Endothelial cell of umbilical vein (primary cell): ENCODE results near the gene GNPDA2. TPM values are rescaled to one million over a fixed set of nuclear protein-coding genes. Genes with fewer than 3 reads are reported as not detected.

Experiments used
- BruUV-seq: library from RNA; stranded (reverse); fragments of 400-500 nt; replicated peaks from 2 replicates; lab custom pipeline; 2021; lab: Mats Ljungman, UMichigan
- CTCF ChIA-PET: fragments of 300-600, 350-600 bp; sonication (Branson Sonifier 250); formaldehyde crosslinking; loops from one replicate; lab custom pipeline; 2021; ENCODE audit warnings: antibody characterized with exemption, inconsistent platforms; lab: Charles Lee
- POLR2A ChIA-PET: fragments of 300-600, 350-600 bp; sonication (Branson Sonifier 250); formaldehyde crosslinking; loops from one replicate; lab custom pipeline; 2021; ENCODE audit warnings: antibody characterized with exemption, inconsistent platforms; lab: Charles Lee
- DNase-seq: peaks from one replicate; pipeline ENCODE4 v3.0.0-alpha.2; 2011; ENCODE audit warnings: low read depth, low spot score
- FAIRE-seq: peaks from 2 replicates; lab custom pipeline; 2011; peaks lifted over from hg19 to GRCh38; lab: Jason Lieb, UNC
- H2AFZ ChIP-seq: 2 replicates; pipeline ENCODE4 v1.6.0; 2012; ENCODE audit warnings: low read depth, low read length, control low read depth, inconsistent platforms
- H3K27ac ChIP-seq: 2 replicates; pipeline ENCODE4 v1.5.1; 2011; ENCODE audit warnings: low read depth, mild to moderate bottlenecking, control low read depth, low read length, moderate library complexity; ENCODE audit not compliant: insufficient read depth
- H3K27me3 ChIP-seq, 2 experiments: 2 replicates each; pipeline versions ENCODE4 v1.6.0 to v1.6.1; 2011; ENCODE audit warnings: low read length in 2 of 2, mixed read lengths in 1 of 2; ENCODE audit not compliant: control insufficient read depth in 2 of 2, insufficient read depth in 2 of 2
- H3K36me3 ChIP-seq, 2 experiments: 2 replicates in 1 of 2; 3 replicates in 1 of 2; pipeline ENCODE4 v1.5.1; 2011; ENCODE audit warnings: low read length in 2 of 2, mild to moderate bottlenecking in 1 of 2, moderate library complexity in 1 of 2; ENCODE audit not compliant: control insufficient read depth in 2 of 2, insufficient read depth in 2 of 2; ENCODE audit errors: extremely low read depth in 1 of 2
- H3K4me1 ChIP-seq: 3 replicates; pipeline ENCODE4 v1.5.1; 2011; ENCODE audit warnings: mild to moderate bottlenecking, low read length; ENCODE audit not compliant: control insufficient read depth, insufficient read depth; ENCODE audit errors: extremely low read depth
- H3K4me2 ChIP-seq: 2 replicates; pipeline ENCODE4 v1.6.1; 2011; ENCODE audit warnings: low read length, control low read depth, mixed read lengths; ENCODE audit not compliant: insufficient read depth
- H3K4me3 ChIP-seq, 3 experiments: fragments of 200-600 bp in 1 of 3; sonication (generic), shearing (Covaris generic) in 1 of 3; replicated peaks in 1 of 3; 2 replicates each; pipeline ENCODE4 v1.5.1; 2011 to 2016; ENCODE audit warnings: control low read depth in 3 of 3, low read length in 3 of 3, mild to moderate bottlenecking in 2 of 3, inconsistent platforms in 1 of 3, low read depth in 1 of 3, moderate library complexity in 1 of 3; ENCODE audit not compliant: insufficient read depth in 1 of 3
- H3K79me2 ChIP-seq: 2 replicates; pipeline ENCODE4 v1.6.0; 2012; ENCODE audit warnings: low read length, inconsistent platforms; ENCODE audit not compliant: control insufficient read depth, insufficient read depth
- H3K9ac ChIP-seq: replicated peaks from 2 replicates; pipeline ENCODE3; 2011; ENCODE audit warnings: low read length, control low read depth; ENCODE audit not compliant: insufficient read depth; ENCODE audit errors: extremely low read depth
- H3K9me1 ChIP-seq: replicated peaks from 3 replicates; pipeline ENCODE4 v1.6.0; 2011; ENCODE audit warnings: mild to moderate bottlenecking, low read length; ENCODE audit not compliant: control insufficient read depth, insufficient read depth; ENCODE audit errors: extremely low read depth
- H3K9me3 ChIP-seq: replicated peaks from 2 replicates; pipeline ENCODE4 v1.5.1; 2012; ENCODE audit warnings: low read length, inconsistent platforms; ENCODE audit not compliant: control insufficient read depth, insufficient read depth
- H4K20me1 ChIP-seq: replicated peaks from 2 replicates; pipeline ENCODE3; 2011; ENCODE audit warnings: mild to moderate bottlenecking, low read length; ENCODE audit not compliant: control insufficient read depth, insufficient read depth; ENCODE audit errors: extremely low read depth
- EZH2 ChIP-seq: IDR thresholded peaks from 2 replicates; pipeline ENCODE4 v1.6.1; 2012; ENCODE audit warnings: borderline replicate concordance, low read depth, mild to moderate bottlenecking, moderate library complexity, low read length, inconsistent platforms; ENCODE audit not compliant: severe bottlenecking
- FOS ChIP-seq: IDR thresholded peaks from 2 replicates; pipeline ENCODE4 v1.6.1; 2011; ENCODE audit warnings: mild to moderate bottlenecking, low read length, moderate library complexity, borderline replicate concordance; ENCODE audit not compliant: insufficient read depth
- GATA2 ChIP-seq: IDR thresholded peaks from 2 replicates; pipeline ENCODE4 v1.7.0; 2011; ENCODE audit warnings: low read depth, mild to moderate bottlenecking, moderate library complexity, mixed read lengths, low read length; ENCODE audit not compliant: insufficient read length, insufficient read depth
- JUN ChIP-seq: IDR thresholded peaks from 2 replicates; pipeline ENCODE4 v1.6.1; 2011; ENCODE audit warnings: borderline replicate concordance, low read depth; ENCODE audit not compliant: insufficient read length, insufficient read depth
- MAX ChIP-seq: IDR thresholded peaks from 2 replicates; pipeline ENCODE4 v1.6.1; 2011; ENCODE audit not compliant: insufficient read depth, insufficient read length
- MYC ChIP-seq: IDR thresholded peaks from one replicate; pipeline ENCODE4 v1.6.1; 2011; ENCODE audit warnings: mild to moderate bottlenecking, low read depth, low read length
- POLR2A ChIP-seq: IDR thresholded peaks from 2 replicates; pipeline ENCODE4 v1.6.1; 2012; ENCODE audit warnings: low read depth, mild to moderate bottlenecking, control low read depth, low read length
- POLR2AphosphoS5 ChIP-seq: IDR thresholded peaks from 2 replicates; pipeline ENCODE4 v1.6.1; 2012; ENCODE audit warnings: low read depth, mild to moderate bottlenecking, control low read depth, low read length, moderate library complexity; ENCODE audit not compliant: insufficient read depth
- dilution Hi-C: fragments of 300-500 bp; cut with MboI; formaldehyde crosslinking; loops from one replicate; pipeline ENCODE4 v1.15.0; 2019; ENCODE audit warnings: low sequenced_read_pairs; ENCODE audit not compliant: extremely low pct_ligation_motif_present
- intact Hi-C: fragments of 100-400 bp; cut with micrococcal nuclease; formaldehyde crosslinking; loops from one replicate; pipeline ENCODE4 v1.10.0; 2022
- polyA plus RNA-seq, 4 experiments: library from polyadenylated mRNA; depleted of rRNA in 3 of 4; stranded (reverse) in 3 of 4; unstranded in 1 of 4; fragments of >200 nt; gene quantifications; 2 replicates each; pipeline versions ENCODE4 v1.2.1 to v1.2.3, GENCODE V29; 2011 to 2012; ENCODE audit warnings: missing spikeins in 1 of 4
- total RNA-seq: library from RNA; stranded (reverse); gene quantifications from 2 replicates; pipeline ENCODE4 v1.2.3, GENCODE V29; 2021
- TF ChIP-seq, protein P1 (sequence below), 2 donors: IDR thresholded peaks; 1 replicate in 1 of 2; 2 replicates in 1 of 2; pipeline ENCODE4 v1.5.1; 2011; ENCODE audit warnings: low read length in 2 of 2, mild to moderate bottlenecking in 2 of 2, moderate library complexity in 2 of 2, control low read depth in 1 of 2, inconsistent platforms in 1 of 2, low read depth in 1 of 2; ENCODE audit not compliant: insufficient read depth in 1 of 2; ENCODE audit errors: extremely low read depth in 1 of 2

Gene GNPDA2
- total and polyA plus RNA-seq, 2 donors (not counting 3 experiments of a cell fraction or from before 2014, with no cell fraction given): 7.6 to 14.7 TPM

- BruUV-seq: no TSS peak
- Histone ChIP-seq H3K27me3 (peaks cover 3 to 6% of the 10 kb centered on the region in 2 experiments), H3K9ac (no peak overlapping the region), H3K9me1 (no peaks in the 10 kb centered on the region), H3K36me3 (no peaks in the 10 kb centered on the region), H3K9me3 (no peaks in the 10 kb centered on the region), H3K4me1 (peaks cover 9% of the 10 kb centered on the region), H3K79me2 (peaks cover 10% of the 10 kb centered on the region), H2AFZ (no peak overlapping the region), H4K20me1 (no peaks in the 10 kb centered on the region), H3K4me3 (no peak overlapping the region), H3K27ac (no peak overlapping the region), H3K4me2 (no peak overlapping the region)
- dilution Hi-C loops: no loop called here
- DNase-seq (no peak), FAIRE-seq (no peak)
- TF ChIP-seq EZH2 (no peak), JUN (no peak), POLR2AphosphoS5 (no peak), MAX (no peak), GATA2 (no peak), MYC (no peak), FOS (no peak), POLR2A (no peak)
- TF ChIP-seq, protein P1, sequence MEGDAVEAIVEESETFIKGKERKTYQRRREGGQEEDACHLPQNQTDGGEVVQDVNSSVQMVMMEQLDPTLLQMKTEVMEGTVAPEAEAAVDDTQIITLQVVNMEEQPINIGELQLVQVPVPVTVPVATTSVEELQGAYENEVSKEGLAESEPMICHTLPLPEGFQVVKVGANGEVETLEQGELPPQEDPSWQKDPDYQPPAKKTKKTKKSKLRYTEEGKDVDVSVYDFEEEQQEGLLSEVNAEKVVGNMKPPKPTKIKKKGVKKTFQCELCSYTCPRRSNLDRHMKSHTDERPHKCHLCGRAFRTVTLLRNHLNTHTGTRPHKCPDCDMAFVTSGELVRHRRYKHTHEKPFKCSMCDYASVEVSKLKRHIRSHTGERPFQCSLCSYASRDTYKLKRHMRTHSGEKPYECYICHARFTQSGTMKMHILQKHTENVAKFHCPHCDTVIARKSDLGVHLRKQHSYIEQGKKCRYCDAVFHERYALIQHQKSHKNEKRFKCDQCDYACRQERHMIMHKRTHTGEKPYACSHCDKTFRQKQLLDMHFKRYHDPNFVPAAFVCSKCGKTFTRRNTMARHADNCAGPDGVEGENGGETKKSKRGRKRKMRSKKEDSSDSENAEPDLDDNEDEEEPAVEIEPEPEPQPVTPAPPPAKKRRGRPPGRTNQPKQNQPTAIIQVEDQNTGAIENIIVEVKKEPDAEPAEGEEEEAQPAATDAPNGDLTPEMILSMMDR (IDR thresholded peaks at IDR 0.05; ENCODE audit: extremely low read depth in 1 of 2, insufficient read depth in 1 of 2, low read depth in 1 of 2, low read length in 2 of 2): no peak
- POLR2A ChIA-PET: no interaction called here
- CTCF ChIA-PET: no interaction called here
- intact Hi-C loops: no loop called here
These were observed 51.9 kb downstream of the GNPDA2 start for GRCh38 chr4:44674471-44674870.
